Central memory CD4-positive, alpha-beta T cell (primary cell): ENCODE data around the gene SLC18A2.
"Not testable (repeated sequence)": the region's sequence is repeated elsewhere in the genome, so short reads cannot be mapped to it uniquely, and the experiment has no call there.

ENCODE experiments used
- DNase-seq: peaks from one replicate; pipeline ENCODE4 v3.0.0; 2022
- total RNA-seq, 3 experiments: gene quantifications; one replicate each; lab custom pipeline; 2026; lab: John Stamatoyannopoulos, UW

SLC18A2 gene
- 0.04 to 2.8 (median 1.2) reads per million in 3 experiments for total RNA-seq

DNA sequence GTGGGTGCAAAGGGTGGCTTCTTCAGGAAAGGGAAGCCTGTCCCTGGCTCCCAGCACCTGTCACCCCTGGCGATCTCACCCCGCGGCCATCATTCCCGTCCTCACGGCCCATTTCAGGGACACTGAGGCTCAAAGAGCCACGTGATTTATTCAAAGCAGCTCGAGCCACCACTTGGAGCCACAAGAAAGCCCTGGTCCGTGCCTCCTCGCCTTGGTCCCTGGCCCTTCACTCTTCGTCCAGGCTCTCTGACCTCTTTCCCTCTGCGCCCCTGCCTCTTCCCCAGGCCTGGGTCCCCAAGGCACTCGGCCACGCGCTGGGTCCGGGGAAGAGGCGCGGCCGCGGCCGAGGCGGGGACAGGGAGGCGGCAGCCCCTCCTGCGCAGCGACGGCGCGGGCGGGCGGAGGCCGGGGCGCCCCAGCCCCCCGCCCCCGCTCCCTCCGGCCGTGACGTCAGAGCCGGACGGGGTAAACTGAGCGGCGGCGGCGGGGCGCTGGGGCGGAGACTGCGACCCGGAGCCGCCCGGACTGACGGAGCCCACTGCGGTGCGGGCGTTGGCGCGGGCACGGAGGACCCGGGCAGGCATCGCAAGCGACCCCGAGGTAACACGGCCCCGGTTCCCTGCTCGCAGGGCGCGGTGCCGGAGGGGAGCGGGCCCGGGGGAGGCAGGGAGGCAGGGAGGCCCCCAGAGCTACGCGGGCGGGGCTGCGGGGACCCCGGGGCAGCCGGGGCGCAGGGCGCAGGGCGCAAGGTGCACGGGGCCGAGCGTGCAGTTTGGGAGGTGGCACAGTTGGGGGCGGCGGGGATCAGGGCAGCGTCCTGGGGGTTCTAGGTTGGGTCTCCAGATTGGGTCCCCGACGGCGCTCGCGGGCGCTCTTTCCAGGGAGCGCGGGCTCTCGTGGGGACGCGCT, at the start of gene SLC18A2:
Gene SLC18A2, plus strand, starts transcription at position 494 of the 909 bp plus-strand sequence. CDS start 580 bp downstream, outside the sequence.
- DNase-seq = no peak

GRCh38 chr10:117197189-117197588, 43.7 kb upstream of the SLC18A2 start, which contains the start of gene KCNK18:
Gene KCNK18, plus strand, starts transcription at chr10:117197489. Its CDS starts 0 bp downstream, at chr10:117197489.
- no peak for DNase-seq

DNA sequence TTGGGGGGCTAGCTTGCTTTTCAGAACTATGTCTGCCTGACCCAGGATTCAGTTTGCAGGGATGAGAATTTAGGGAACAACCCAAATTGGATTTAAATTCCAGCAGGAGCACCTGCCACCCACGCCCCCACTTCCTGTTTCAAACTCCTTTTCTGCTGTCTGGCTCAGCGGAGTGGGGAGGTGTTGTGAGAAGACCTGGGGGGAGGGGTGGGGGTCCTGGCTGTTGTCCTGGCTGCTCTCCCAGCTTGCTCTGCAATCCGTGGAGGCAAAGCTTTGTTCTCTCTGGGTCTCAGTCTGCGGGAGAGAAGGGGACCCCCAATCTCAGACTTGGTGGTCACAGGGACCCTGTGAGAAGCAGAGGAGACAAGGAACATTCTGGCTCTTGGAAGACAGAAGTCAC, 42.8 kb upstream of the SLC18A2 start:
- DNase-seq = no peak

- DNase-seq = no peak
These were observed 39.1 kb upstream of the SLC18A2 start for GRCh38 chr10:117201826-117202225.

DNA sequence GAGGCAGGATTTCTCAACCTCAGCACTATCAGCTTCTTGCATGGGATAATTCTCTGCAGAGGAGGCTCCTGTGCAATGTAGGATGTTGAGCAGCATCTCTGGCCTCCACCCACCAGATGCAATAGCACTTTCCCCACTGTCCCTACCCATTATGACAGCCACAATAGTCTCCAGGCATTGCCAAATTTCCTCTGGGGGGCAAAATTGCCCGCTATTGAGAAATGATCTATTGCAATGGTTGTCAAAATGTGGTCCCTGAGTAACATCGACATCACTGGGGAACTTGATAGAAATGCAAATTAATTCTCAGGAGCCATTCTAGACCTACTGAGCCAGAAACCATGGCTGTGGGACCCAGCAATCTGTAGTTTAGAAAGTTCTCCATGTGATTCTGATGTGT, 36.6 kb upstream of the SLC18A2 start:
- no peak for DNase-seq

GRCh38 chr10:117212176-117212575, 28.7 kb upstream of the SLC18A2 start:
- DNase-seq = no peak

DNA sequence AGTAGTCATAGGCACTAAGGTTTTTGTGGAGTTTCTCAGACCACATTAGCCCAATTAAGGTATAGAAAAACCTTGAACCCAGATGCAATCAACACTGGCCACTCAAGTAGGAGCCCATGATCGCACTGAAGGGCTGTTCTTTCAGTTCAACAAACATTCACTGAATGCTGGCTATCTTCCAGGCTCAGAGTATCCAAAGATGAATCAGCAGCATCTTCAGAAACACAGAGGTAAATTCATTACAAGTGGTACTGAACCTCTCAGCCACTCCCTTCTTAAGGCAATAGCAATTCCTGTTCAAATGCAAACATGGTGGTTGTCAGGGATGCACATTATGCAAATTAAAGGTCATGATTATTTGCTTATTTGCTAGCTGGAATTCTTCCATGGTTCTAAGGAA, 26.5 kb upstream of the SLC18A2 start:
- DNase-seq = no peak

GRCh38 chr10:117215079-117215478, 25.8 kb upstream of the SLC18A2 start:
- no peak for DNase-seq

DNA sequence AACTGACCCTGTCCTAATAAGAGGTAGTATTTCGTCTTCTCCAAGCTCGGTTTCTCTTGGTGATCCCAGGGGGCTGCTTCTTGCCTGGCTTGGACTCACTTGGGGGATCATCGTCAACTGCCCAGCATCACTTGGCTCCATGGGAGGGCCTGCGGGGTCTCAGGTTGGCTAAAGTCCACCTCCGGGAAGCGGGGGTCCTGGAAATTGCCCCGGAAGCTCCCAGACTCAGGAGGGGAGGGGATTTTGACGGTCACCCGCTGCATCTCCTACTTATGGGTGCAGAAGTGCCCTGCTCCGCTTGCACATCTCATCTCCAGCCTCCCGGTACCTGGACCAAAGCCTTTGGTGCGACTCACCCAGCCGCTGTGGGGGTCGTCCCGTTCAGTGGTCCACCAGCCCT, 24.9 kb upstream of the SLC18A2 start:
- no peak for DNase-seq

DNA sequence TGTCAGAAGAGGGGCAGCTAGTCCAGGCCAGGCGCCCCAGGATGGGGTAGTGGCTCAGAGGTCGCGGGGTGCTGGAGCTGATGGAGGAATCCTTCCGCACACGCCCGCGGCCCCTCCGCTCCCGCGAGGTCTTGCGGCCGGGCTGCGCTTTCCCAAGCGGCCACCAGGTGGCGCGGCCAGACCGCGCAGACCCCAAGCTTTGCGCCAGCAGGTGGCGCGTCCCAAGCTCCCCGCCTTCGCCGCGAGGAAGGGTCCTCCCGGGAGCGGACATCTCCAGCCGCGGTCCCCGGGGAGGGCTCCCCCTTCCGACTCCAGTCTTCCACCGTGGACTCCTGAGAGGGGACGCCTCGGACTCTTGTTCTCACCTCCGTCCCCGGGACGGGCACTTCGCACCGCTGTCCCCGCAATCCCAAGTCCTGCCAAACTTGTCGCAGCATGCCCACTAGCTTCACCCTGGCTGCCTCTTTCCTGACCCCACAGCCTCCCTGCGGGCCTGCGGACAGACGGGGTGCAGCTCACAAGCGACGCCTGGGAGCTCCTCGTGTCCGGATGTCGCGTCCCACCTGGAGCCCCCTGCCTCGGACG, 24.2 kb upstream of the SLC18A2 start:
- DNase-seq = peak; percentile 49

GRCh38 chr10:117217196-117217761, 23.6 kb upstream of the SLC18A2 start:
- DNase-seq = no peak

DNA sequence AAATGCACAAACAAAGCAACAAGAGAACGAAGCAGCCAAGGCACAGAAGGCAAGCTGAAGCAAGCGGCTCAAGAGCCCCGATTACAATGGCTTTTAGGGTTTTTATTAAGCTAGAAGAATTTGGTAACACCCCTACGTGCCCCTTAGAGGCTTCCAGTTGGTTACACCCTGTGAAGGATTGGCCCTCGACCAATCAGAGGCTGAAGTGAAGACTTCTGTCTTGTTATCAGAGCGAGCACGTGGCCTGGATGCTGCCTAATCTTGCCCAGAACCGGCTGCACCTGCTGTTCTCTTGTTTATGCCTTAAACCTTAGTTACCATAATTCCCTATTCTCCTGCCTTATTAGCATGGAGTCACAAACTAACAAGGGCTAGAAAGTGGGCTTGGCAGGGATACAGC, 22.3 kb upstream of the SLC18A2 start:
- no peak for DNase-seq

- DNase-seq = no peak
These were observed 19.7 kb upstream of the SLC18A2 start for GRCh38 chr10:117221156-117221711.

GRCh38 chr10:117222552-117222951, 18.4 kb upstream of the SLC18A2 start:
- no peak for DNase-seq

GRCh38 chr10:117222976-117223692, 17.8 kb upstream of the SLC18A2 start:
- no peak for DNase-seq

GRCh38 chr10:117223693-117224430, 17.1 kb upstream of the SLC18A2 start:
- no peak for DNase-seq

DNA sequence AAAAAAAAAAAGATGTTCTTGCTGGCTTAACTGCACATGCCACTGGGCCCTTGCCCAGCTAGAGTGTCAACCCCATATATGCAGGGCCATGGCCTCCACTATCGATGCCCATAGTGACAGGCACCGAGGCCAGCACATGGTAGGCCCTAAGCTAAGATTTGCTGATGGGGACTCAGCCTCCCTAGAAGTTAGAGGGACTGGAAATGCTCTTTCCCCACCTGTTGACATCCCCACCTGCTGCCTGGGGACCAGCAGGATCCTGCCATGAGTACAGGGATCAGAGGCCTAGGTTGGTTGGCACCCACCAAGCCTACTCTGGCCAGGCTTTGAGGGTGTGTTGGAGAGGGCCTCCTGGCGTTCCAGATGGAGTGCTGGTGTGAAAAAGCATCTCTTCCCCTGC, 16.0 kb upstream of the SLC18A2 start:
- no peak for DNase-seq

DNA sequence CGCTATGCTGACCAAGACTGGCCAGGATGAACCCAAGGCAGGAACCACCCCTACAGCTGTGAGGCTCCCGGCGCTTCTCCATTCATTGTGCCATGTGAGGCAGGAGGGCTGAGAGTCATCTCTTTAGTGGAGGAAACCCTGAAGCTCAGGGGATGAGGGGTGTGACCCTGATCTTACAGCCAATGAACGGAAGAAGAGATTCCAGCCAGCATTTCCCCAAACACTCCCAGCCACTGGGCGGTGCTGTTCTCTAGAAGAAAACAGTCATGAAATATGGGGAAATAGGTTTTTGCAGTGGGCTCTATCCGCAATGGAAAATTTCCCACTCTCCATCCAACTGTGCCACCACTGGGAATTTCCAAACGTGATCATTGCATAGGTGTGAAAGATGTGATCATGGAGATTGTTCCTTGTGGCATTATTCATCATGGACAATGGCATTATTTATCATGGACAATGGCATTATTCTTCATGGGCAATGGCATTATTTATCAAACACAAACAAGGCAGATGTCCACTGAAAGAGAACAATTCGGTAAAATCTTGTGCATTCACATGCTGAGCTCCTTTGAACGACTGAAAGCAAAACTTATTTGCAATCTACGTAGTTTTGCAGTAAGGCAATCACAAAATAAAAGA, 14.0 kb upstream of the SLC18A2 start:
- DNase-seq = no peak

GRCh38 chr10:117228210-117228609, 12.7 kb upstream of the SLC18A2 start:
- DNase-seq = no peak

GRCh38 chr10:117230107-117230506, 10.8 kb upstream of the SLC18A2 start:
- DNase-seq = not testable (repeated sequence)

GRCh38 chr10:117237401-117237991, 3.4 kb upstream of the SLC18A2 start:
- no peak for DNase-seq
